ENCODE data around the gene SCARB1. TPM values are rescaled to one million over a fixed set of nuclear protein-coding genes. Genes with fewer than 3 reads are reported as not detected.

Gene SCARB1
- total and polyA plus RNA-seq, 2 of the 13 experiments (the other 11 are each of a cell fraction or from before 2014, with no cell fraction given): 63.4 to 160 TPM

GRCh38 chr12:124884587-124885438 is 21.1 kb upstream of the SCARB1 start (continued):
- TF ChIP-seq USF2 (IDR thresholded peaks at IDR 0.05; ENCODE audit: low read depth, low read length): no peak
- TF ChIP-seq USF2 (CRISPR knock-in tag; IDR thresholded peaks at IDR 0.05; ENCODE audit: borderline replicate concordance): no peak
- no peak for TF ChIP-seq CERS6 (CRISPR knock-in tag; IDR thresholded peaks at IDR 0.05)
- no peak for TF ChIP-seq SRSF4 (IDR thresholded peaks at IDR 0.05; ENCODE audit: low read depth, low read length, poor library complexity, severe bottlenecking)
- TF ChIP-seq ZNF224 (CRISPR knock-in tag; IDR thresholded peaks at IDR 0.05): no peak
- TF ChIP-seq ZNF446 (CRISPR knock-in tag; IDR thresholded peaks at IDR 0.05): no peak
- no peak for TF ChIP-seq ZNF362 (CRISPR knock-in tag; IDR thresholded peaks at IDR 0.05; ENCODE audit: borderline replicate concordance)
- TF ChIP-seq ZNF20 (CRISPR knock-in tag; IDR thresholded peaks at IDR 0.05): no peak
- TF ChIP-seq ZNF234 (CRISPR knock-in tag; conservative IDR thresholded peaks at IDR 0.05): no peak
- TF ChIP-seq JUND (CRISPR knock-in tag; IDR thresholded peaks at IDR 0.05): no peak; the same call in 1 of the 2 replicates
- TF ChIP-seq IRF9 (CRISPR knock-in tag; IDR thresholded peaks at IDR 0.05; ENCODE audit: borderline replicate concordance): peak; percentile 48; the same call in 1 of the 2 replicates
- TF ChIP-seq ZFP36L2 (CRISPR knock-in tag; IDR thresholded peaks at IDR 0.05): no peak
- TF ChIP-seq ZNF280B (CRISPR knock-in tag; IDR thresholded peaks at IDR 0.05; ENCODE audit: borderline replicate concordance): peak; percentile 24; the same call in 1 of the 2 replicates
- TF ChIP-seq E2F2 (CRISPR knock-in tag; IDR thresholded peaks at IDR 0.05; ENCODE audit: borderline replicate concordance): no peak
- peak; percentile 27; the same call in 1 of the 2 replicates for TF ChIP-seq ZNF574 (CRISPR knock-in tag; IDR thresholded peaks at IDR 0.05)
- no peak; the same call in 1 of the 2 replicates for TF ChIP-seq ZNF644 (CRISPR knock-in tag; IDR thresholded peaks at IDR 0.05; ENCODE audit: low read depth)
